HG02870 (cell line): ENCODE measurements around the gene EGFR.
"Not testable (repeated sequence)": the region's sequence is repeated elsewhere in the genome, so short reads cannot be mapped to it uniquely, and the experiment has no call there.

ENCODE experiments used
- ATAC-seq: cut with Tn5 transposase; IDR thresholded peaks from one replicate; pipeline ENCODE4 v1.9.1; 2021; ENCODE audit warnings: mild to moderate bottlenecking, moderate library complexity; ENCODE audit not compliant: unreplicated experiment

The EGFR gene

GRCh38 chr7:55161154-55161687 lies 142.4 kb downstream of the EGFR start:
- ATAC-seq, result no peak

- no peak for ATAC-seq
Measured at GRCh38 chr7:55162476-55162875, 143.7 kb downstream of the EGFR start.

- no peak for ATAC-seq
Measured at GRCh38 chr7:55163733-55164132, 144.9 kb downstream of the EGFR start.

- no peak for ATAC-seq
Measured at GRCh38 chr7:55164527-55164926, 145.7 kb downstream of the EGFR start.

GRCh38 chr7:55165176-55165861 lies 146.5 kb downstream of the EGFR start:
- ATAC-seq, result no peak

- ATAC-seq, result not testable (repeated sequence)
Measured at GRCh38 chr7:55167296-55167695, 148.5 kb downstream of the EGFR start.

GRCh38 chr7:55170335-55171069 lies 151.7 kb downstream of the EGFR start:
- ATAC-seq, result no peak

GRCh38 chr7:55171157-55171556 lies 152.3 kb downstream of the EGFR start:
- ATAC-seq, result no peak

GRCh38 chr7:55172161-55172560 lies 153.3 kb downstream of the EGFR start:
- ATAC-seq, result no peak

GRCh38 chr7:55172881-55173609 lies 154.2 kb downstream of the EGFR start:
- ATAC-seq, result no peak

- no peak for ATAC-seq
Measured at GRCh38 chr7:55173671-55174070, 154.9 kb downstream of the EGFR start.

GRCh38 chr7:55174456-55174855 lies 155.6 kb downstream of the EGFR start:
- no peak for ATAC-seq

- ATAC-seq, result no peak
Measured at GRCh38 chr7:55174856-55175255, 156.0 kb downstream of the EGFR start.

- ATAC-seq, result no peak
Measured at GRCh38 chr7:55177068-55177530, 158.3 kb downstream of the EGFR start.

- no peak for ATAC-seq
Measured at GRCh38 chr7:55177589-55178261, 158.9 kb downstream of the EGFR start.

- no peak for ATAC-seq
Measured at GRCh38 chr7:55178292-55178862, 159.6 kb downstream of the EGFR start.

- no peak for ATAC-seq
Measured at GRCh38 chr7:55178863-55179773, 160.3 kb downstream of the EGFR start.

- ATAC-seq, result no peak
Measured at GRCh38 chr7:55179931-55180682, 161.3 kb downstream of the EGFR start.
